Measurements from ENCODE around the gene DDX39B. TPM values are rescaled to one million over a fixed set of nuclear protein-coding genes. Genes with fewer than 3 reads are reported as not detected.

Gene DDX39B
- total and polyA plus RNA-seq, 2 of the 8 experiments (the other 6 are each of a cell fraction or from before 2014, with no cell fraction given), result 780 to 1,164 TPM

GRCh38 chr6:31531771-31532643 is 9.8 kb downstream of the DDX39B start:
- H3K79me1 ChIP-seq (ENCODE audit: low read depth, low read length), result peaks cover 10% of the 10 kb centered on the region; the same call in 1 of the 2 replicates
- no peak overlapping the region for H2BK12ac ChIP-seq (ENCODE audit: low read depth, low read length)
- DNase-seq (ENCODE audit: low read depth in 1 of 2, low spot score in 2 of 2), result no peak
- no peak overlapping the region for H3K27ac ChIP-seq (ENCODE audit: low read depth, low read length)
- H3K36me3 ChIP-seq (ENCODE audit: control insufficient read depth in 2 of 4, insufficient read depth in 4 of 4, low read length in 3 of 4), result peaks cover 60 to 79% (median 68%) of the 10 kb centered on the region in 4 experiments
- no peak overlapping the region for H2BK15ac ChIP-seq (ENCODE audit: low read length)
- H2BK20ac ChIP-seq (ENCODE audit: low read length), result no peak overlapping the region
- peak in 1 of 2 experiments; percentile 47; a peak in 1 of 3 replicates for TF ChIP-seq POLR2A (IDR thresholded peaks at IDR 0.05; ENCODE audit: control extremely low read depth in 1 of 2, low read depth in 2 of 2, low read length in 2 of 2)
- TF ChIP-seq POU5F1 (IDR thresholded peaks at IDR 0.05; ENCODE audit: low read depth, low read length), result no peak
- H3K14ac ChIP-seq (ENCODE audit: insufficient read length), result no peak overlapping the region
- no peak overlapping the region for H3K4ac ChIP-seq (replicated peaks; ENCODE audit: insufficient read length, low read depth, low read length)
- no peak overlapping the region for H2BK5ac ChIP-seq (ENCODE audit: low read depth, low read length)
- no peak overlapping the region for H2AFZ ChIP-seq (ENCODE audit: low read length)
- H3K23ac ChIP-seq (ENCODE audit: insufficient read length), result no peak overlapping the region
- peaks cover 35 to 41% of the 10 kb centered on the region in 2 experiments for H4K20me1 ChIP-seq (replicated peaks in 1 of 2; ENCODE audit: control insufficient read depth in 1 of 2, insufficient read depth in 2 of 2, low read length in 2 of 2)
- H3K9ac ChIP-seq (replicated peaks in 1 of 4; ENCODE audit: extremely low read depth in 1 of 4, low read depth in 3 of 4, low read length in 3 of 4), result no peak overlapping the region
- CTCF ChIA-PET (ENCODE audit: partially characterized antibody), result interaction anchor here (0.6 to 1.8 kb wide), 6 partner anchors 8 to 66 kb away, joined by 3 to 6 read pairs (median 4); partner anchors contain the start of gene ATP6V1G2
- no peak for FAIRE-seq
- no peak overlapping the region for H3K4me2 ChIP-seq (ENCODE audit: insufficient read depth in 1 of 2, low read depth in 2 of 2, low read length in 2 of 2)
- no peaks in the 10 kb centered on the region for H3K23me2 ChIP-seq (ENCODE audit: low read depth, low read length)
- H3K4me1 ChIP-seq (replicated peaks in 1 of 4; ENCODE audit: control insufficient read depth in 3 of 4, insufficient read depth in 4 of 4, low read length in 3 of 4), result peaks cover 1 to 5% (median 4%) of the 10 kb centered on the region in 4 experiments; a peak in 4 of 7 replicates
- H4K8ac ChIP-seq (ENCODE audit: extremely low read depth, insufficient read depth, low read length), result no peak overlapping the region
- H2BK120ac ChIP-seq (replicated peaks; ENCODE audit: low read depth, low read length), result no peak overlapping the region
- H3K9me3 ChIP-seq (ENCODE audit: insufficient read depth in 2 of 2, low read depth in 1 of 2, low read length in 1 of 2), result no peaks in the 10 kb centered on the region
- 74% methylated on average over 9 of the region's 9 CpGs; no CpG with 5 or more reads in 1 of the 2 experiments for WGBS, 2 experiments (ENCODE audit: extremely low coverage in 1 of 2, insufficient coverage in 1 of 2, insufficient read length in 1 of 2, insufficient replicate concordance in 2 of 2, low coverage in 1 of 2, low lambda C conversion rate in 2 of 2, missing lambda C conversion rate in 1 of 2)
- H4K5ac ChIP-seq (ENCODE audit: insufficient read length, low read depth, low read length), result no peak overlapping the region
- H4K91ac ChIP-seq (replicated peaks; ENCODE audit: insufficient read length, low read length), result no peak overlapping the region
- no peak overlapping the region for H3K4me3 ChIP-seq (ENCODE audit: extremely low read depth in 1 of 4, insufficient read depth in 2 of 4, low read depth in 3 of 4, low read length in 4 of 4)
- H3K27me3 ChIP-seq (replicated peaks in 1 of 4; ENCODE audit: control insufficient read depth in 3 of 4, extremely low read depth in 1 of 4, insufficient read depth in 3 of 4, low read length in 3 of 4), result no peaks in the 10 kb centered on the region
- no peak overlapping the region for H2AK5ac ChIP-seq (ENCODE audit: low read depth, low read length)
- H3K56ac ChIP-seq (replicated peaks; ENCODE audit: insufficient read length, low read depth, low read length), result no peak overlapping the region
- POLR2A ChIA-PET (ENCODE audit: partially characterized antibody), result interaction anchor here (0.8 to 18.4 kb wide), 24 partner anchors 9 to 360 kb away, joined by 3 to 428 read pairs (median 5); partner anchors contain the start of genes ATP6V1G2, BAG6, DDX39B and NFKBIL1
- peaks cover 4 to 27% of the 10 kb centered on the region in 2 experiments; a peak in 3 of 4 replicates for H3K79me2 ChIP-seq (ENCODE audit: control insufficient read depth in 1 of 2, insufficient read depth in 2 of 2, low read length in 2 of 2)
- H3K18ac ChIP-seq (ENCODE audit: extremely low read depth, low read length), result no peak overlapping the region

Data from H1 (cell line).